Stimulated activated naive CD4-positive, alpha-beta T cell (primary cell): ENCODE measurements around the gene KCTD2.

ENCODE experiments used
- DNase-seq, 6 experiments: peaks; one replicate each; lab custom pipeline; 2025; lab: John Stamatoyannopoulos, UW

The KCTD2 gene

DNA sequence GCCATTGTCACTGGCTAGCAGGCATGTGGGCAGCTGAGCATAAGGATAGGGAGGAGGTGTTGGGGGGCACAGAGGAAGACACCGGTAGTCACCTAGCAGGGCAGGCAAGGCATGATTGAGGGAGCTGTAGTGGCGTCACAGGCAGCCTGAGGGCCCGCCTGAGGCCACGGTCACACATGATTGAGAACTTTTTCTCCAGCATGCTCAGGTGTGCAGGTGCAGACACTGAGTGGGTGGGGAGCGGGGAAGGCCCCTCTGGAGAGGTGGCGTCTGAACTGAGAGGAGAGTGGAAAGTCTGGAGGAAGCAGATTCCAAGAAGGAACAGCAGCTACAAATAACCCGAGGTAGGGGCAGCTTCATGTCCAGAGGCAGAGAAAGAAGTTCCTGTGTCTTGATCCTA lies 51.8 kb downstream of the KCTD2 start:
- DNase-seq, result no peak

DNA sequence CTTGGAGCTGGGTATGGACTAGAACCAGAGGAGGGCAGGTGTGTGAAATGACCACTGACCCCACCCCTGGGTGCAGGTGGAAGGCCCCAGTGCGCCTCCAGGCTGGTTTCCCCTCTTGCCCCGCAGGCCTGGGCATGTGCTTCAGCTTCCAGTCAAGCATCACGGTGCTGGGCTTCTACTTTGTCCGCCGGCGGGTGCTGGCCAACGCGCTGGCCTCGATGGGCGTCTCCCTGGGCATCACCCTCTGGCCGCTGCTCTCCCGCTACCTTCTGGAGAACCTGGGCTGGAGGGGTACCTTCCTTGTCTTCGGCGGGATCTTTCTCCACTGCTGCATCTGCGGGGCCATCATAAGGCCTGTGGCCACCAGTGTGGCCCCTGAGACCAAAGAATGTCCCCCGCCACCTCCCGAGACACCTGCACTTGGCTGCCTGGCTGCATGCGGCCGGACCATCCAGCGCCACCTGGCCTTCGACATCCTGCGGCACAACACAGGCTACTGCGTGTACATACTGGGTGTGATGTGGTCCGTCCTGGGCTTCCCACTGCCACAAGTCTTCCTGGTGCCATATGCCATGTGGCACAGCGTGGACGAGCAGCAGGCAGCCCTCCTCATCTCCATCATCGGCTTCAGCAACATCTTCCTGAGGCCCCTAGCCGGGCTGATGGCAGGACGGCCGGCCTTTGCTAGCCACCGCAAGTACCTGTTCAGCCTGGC lies 53.0 kb downstream of the KCTD2 start:
- DNase-seq, result no peak

GRCh38 chr17:75102385-75102821 lies 55.4 kb downstream of the KCTD2 start:
- DNase-seq, result no peak

DNA sequence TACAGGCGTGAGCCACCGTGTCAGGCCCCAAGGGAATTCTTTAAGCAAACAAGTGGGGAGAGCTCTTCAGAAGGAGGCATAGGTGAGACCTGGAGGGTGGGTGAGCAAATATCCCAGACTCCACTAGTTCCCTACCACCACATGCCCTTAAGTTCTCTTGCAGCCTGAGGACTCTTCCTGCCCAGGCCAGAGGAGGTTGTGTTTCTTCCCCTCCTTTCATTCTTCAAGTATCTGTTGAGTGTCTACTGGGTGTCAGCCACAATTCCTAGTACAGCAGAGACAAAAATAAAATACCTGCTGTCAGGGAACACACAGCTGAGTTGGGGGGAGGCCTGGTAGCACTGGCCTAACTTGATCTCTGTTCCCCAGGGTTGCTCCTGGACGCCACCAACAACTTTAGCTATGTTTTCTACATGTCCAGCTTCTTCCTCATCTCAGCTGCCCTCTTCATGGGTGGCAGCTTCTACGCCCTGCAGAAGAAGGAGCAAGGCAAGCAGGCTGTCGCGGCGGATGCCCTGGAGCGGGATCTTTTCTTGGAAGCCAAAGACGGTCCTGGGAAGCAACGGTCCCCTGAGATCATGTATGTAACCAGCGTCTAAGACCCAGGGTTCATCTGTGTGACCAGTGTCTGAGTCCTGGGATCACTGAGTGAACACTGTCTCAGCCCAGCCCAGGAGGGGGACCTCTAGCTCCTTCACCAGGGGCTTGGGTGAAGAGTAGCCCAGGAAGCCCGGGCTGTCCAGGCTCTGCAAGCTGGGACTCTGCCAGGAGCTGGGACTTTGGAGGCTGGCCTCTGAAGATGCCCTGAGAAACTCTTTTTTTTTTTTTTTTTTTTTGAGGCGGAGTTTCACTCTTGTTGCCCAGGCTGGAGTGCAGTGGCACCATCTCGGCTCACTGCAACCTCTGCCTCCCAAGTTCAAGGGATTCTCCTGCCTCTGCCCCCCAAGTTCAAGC lies 56.9 kb downstream of the KCTD2 start:
- DNase-seq, result no peak

GRCh38 chr17:75105126-75106080 lies 58.4 kb downstream of the KCTD2 start:
- DNase-seq, result peak in 1 of 6 experiments; percentile 8

DNA sequence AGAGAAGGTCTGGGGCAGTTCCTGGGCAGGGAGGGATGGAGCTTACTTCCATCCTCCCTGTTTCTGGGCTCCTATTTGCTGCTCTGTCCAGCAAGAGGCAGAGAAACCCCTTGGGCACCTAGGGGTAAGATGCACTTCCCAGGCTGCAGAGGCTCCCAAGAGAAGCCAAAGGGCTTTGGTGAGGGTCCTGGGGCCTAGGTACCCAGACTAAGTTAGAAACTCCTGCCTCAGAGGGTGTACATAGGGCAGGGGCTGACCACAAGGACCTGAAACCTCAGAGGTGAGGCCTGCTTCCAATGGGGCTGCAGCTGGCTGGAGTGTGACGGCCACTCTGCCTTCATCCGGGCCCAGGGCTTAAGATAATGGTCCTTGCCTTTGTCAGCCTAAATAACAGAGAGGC lies 61.2 kb downstream of the KCTD2 start:
- DNase-seq, result no peak

GRCh38 chr17:75109046-75109406 lies 62.0 kb downstream of the KCTD2 start:
- DNase-seq, result peak in 2 of 6 experiments; percentile 21 to 22

- peak; percentile 76 to 87 (median 85) for DNase-seq
These were observed 62.6 kb downstream of the KCTD2 start, which contains the start of gene ARMC7 for GRCh38 chr17:75109407-75110233. Gene ARMC7 (plus strand): TSS chr17:75109969. CDS start chr17:75110289, 320 bp downstream.

DNA sequence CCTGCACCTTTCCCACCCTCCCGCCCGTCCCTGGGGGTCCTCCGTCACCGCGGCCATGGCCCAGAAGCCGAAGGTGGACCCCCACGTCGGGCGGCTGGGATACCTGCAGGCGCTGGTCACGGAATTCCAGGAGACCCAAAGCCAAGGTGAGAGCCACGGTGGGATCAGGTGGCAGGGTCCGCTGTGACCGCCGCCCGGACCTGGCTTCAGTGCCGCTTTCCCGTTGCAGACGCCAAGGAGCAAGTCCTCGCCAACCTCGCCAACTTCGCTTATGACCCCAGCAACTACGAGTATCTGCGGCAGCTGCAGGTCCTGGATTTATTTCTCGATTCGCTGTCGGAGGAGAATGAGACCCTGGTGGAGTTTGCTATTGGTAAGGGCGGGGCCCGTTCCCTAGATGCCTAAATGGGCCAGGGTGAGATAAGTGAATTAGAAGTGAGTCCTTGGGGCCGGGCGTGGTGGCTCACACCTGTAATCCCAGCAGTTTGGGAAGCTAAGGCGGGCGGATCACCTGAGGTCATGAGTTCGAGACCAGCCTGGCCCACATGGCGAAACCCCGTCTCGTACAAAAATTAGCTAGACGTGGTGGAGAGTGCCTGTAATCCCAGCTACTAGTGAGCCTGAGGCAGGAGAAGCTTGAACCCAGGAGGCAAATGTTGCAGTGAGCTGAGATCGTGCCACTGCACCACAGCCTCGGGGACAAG lies 63.4 kb downstream of the KCTD2 start:
- DNase-seq, result peak in 2 of 6 experiments; percentile 21 to 40

DNA sequence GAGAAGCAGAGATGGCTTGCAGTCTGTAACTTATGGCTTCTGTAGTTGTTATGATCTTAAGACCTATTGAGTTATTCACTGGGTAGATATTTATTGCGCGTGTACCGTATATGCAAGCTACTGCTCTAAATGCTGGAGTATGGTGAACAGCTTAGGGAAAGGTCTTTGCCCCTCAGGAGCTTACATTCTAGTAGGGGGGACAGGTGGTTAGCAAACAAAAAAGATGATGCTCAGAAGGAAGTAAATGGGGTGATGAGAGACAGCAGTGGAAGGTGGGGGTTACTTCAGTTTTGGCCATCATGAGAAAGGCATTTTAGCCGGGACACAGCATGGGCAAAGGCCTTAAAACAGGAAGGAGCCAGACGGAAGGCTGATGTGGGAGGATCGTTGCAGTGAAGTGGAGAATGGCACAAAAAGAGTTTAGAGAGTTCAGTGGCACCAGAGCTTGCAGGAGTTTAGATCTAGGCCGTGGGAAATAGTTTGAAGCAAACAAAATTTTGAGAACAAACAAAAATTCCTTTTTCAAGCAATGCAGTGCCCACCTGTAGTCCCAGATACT lies 64.8 kb downstream of the KCTD2 start:
- no peak for DNase-seq

- peak; percentile 72 to 94 (median 86) for DNase-seq
These were observed 67.0 kb downstream of the KCTD2 start for GRCh38 chr17:75113798-75114551.

DNA sequence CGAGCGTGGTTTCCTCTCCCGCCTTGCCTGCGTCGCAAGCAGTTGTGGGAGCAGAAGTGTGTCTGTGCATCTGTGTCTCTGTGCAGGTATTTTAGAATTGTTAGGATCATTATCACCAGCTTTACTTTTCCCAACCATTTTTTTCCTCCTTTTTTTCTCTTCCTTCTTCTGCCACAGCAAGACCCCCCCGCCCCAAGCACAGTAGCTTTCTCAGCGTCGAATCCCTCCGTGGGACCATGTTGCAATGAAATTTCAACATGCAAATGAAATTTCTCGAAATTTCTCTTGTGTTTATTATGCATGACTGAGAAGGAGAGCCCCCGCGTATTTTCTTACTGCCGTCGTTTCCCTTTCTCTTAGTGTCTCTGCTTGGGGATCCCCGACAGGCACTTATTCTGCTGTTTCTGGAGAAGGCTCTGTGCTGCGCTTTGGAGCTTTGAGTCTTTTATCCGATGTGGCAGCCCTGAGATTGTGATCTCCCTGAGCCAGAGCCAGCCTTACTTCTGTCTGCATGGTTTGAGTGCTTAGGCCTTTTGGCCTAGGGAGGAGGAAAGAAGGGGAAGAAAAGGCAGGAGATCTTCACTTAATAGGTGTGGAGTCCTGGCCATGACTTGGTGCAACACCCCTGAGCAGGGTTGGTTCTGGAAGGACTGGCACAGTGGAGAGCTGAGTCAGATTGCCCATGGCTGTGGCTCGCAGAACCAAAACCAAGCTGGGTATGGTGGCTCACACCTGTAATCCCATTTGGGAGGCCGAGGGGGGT lies 67.7 kb downstream of the KCTD2 start:
- DNase-seq, result no peak
